HEK293T (cell line): Measurements from ENCODE around the gene EDEM1.

Experiments used
- CTCF ChIA-PET: fragments of 350-600 bp; formaldehyde crosslinking; extraction: SDS; loops from one replicate; lab custom pipeline; 2021; ENCODE audit warnings: antibody characterized with exemption, inconsistent platforms; lab: Yijun Ruan, JAX
- POLR2A ChIA-PET: fragments of 350-600 bp; formaldehyde crosslinking; extraction: SDS; loops from one replicate; lab custom pipeline; 2020; ENCODE audit warnings: antibody characterized with exemption, inconsistent platforms; lab: Yijun Ruan, JAX
- DNase-seq: peaks from one replicate; pipeline ENCODE4 v3.0.0; 2012; ENCODE audit warnings: mixed read lengths; ENCODE audit errors: extremely low spot score
- ARNT ChIP-seq: fragments of 450-650 bp; IDR thresholded peaks from 2 replicates; pipeline ENCODE4 v1.6.1; 2017; ENCODE audit warnings: mild to moderate bottlenecking
- BHLHE40 ChIP-seq: fragments of 450-650 bp; IDR thresholded peaks from 2 replicates; pipeline ENCODE4 v1.6.1; 2016; ENCODE audit warnings: mild to moderate bottlenecking, moderate library complexity, borderline replicate concordance
- CTBP1 ChIP-seq: fragments of 450-650 bp; IDR thresholded peaks from 2 replicates; pipeline ENCODE4 v1.6.1; 2016; ENCODE audit warnings: borderline replicate concordance
- ELF4 ChIP-seq: fragments of 450-650 bp; IDR thresholded peaks from 2 replicates; pipeline ENCODE4 v1.6.1; 2017; ENCODE audit warnings: antibody characterized with exemption
- FOXA1 ChIP-seq: fragments of 450-650 bp; IDR thresholded peaks from 2 replicates; pipeline ENCODE4 v1.6.1; 2016; ENCODE audit warnings: mild to moderate bottlenecking
- FOXK2 ChIP-seq: fragments of 450-650 bp; IDR thresholded peaks from 2 replicates; pipeline ENCODE4 v1.6.1; 2016; ENCODE audit warnings: mild to moderate bottlenecking
- FOXM1 ChIP-seq: fragments of 450-650 bp; IDR thresholded peaks from 2 replicates; pipeline ENCODE4 v1.6.1; 2017; ENCODE audit warnings: mild to moderate bottlenecking, borderline replicate concordance
- HDGF ChIP-seq: fragments of 450-650 bp; IDR thresholded peaks from 2 replicates; pipeline ENCODE4 v1.6.1; 2017; ENCODE audit warnings: antibody characterized with exemption, borderline replicate concordance
- L3MBTL2 ChIP-seq: fragments of 450-650 bp; conservative IDR thresholded peaks from 2 replicates; pipeline ENCODE4 v1.6.1; 2016; ENCODE audit warnings: mild to moderate bottlenecking
- LEF1 ChIP-seq: fragments of 450-650 bp; IDR thresholded peaks from 2 replicates; pipeline ENCODE4 v1.6.1; 2017; ENCODE audit warnings: mild to moderate bottlenecking, borderline replicate concordance
- NFRKB ChIP-seq: fragments of 450-650 bp; IDR thresholded peaks from 2 replicates; pipeline ENCODE4 v1.6.1; 2016; ENCODE audit warnings: mild to moderate bottlenecking, moderate library complexity
- SP1 ChIP-seq: fragments of 450-650 bp; IDR thresholded peaks from 2 replicates; pipeline ENCODE4 v1.6.1; 2017
- SUZ12 ChIP-seq: fragments of 450-650 bp; IDR thresholded peaks from 2 replicates; pipeline ENCODE4 v1.6.1; 2016; ENCODE audit warnings: mild to moderate bottlenecking
- TARDBP ChIP-seq: fragments of 450-650 bp; IDR thresholded peaks from 2 replicates; pipeline ENCODE4 v1.6.1; 2016
- ZNF384 ChIP-seq: fragments of 450-650 bp; IDR thresholded peaks from 2 replicates; pipeline ENCODE4 v1.6.1; 2016
- TF ChIP-seq, protein P1 (sequence below): fragments of 450-650 bp; IDR thresholded peaks from 2 replicates; pipeline ENCODE4 v1.6.1; 2016

The EDEM1 gene

DNA sequence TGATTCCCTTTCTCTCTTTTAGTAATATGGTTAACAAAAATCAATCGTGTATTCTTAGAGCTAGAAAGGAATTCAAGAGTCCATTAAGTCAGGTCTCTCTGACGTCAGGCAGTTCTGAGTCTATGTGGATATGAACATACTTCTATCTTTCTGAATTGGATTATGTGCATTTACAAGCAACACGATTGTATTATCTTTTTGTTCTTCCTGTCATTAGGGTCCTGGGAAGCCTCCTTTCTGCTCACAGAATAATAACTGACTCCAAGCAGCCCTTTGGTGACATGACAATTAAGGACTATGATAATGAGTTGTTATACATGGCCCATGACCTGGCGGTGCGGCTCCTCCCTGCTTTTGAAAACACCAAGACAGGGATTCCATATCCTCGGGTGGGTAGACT is 14.0 kb downstream of the EDEM1 start:
- TF ChIP-seq ARNT (no peak), HDGF (no peak)
- CTCF ChIA-PET, result no interaction called here
- no peak for DNase-seq
- POLR2A ChIA-PET, result no interaction called here

DNA sequence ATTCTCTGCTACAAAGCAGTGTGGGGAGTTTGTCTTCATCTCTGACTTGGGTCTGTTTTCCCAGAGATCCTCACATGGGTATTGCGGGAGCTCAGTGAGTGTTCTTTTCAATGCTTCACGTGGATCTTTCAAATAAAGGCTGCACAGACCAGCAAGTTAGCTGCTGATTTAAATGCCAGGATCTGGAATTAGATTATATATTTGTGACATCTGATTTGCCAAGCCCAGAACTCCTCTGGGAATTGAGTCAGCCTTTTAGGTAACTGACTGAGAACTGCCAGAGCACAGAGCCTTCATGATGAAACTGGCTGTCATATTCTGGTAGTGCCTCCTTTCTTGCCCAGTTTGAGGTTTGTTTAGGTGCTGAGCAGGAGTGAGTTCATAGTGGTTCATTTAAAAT is 14.7 kb downstream of the EDEM1 start:
- POLR2A ChIA-PET, result no interaction called here
- TF ChIP-seq SP1, result no peak
- CTCF ChIA-PET, result no interaction called here
- DNase-seq, result no peak

DNA sequence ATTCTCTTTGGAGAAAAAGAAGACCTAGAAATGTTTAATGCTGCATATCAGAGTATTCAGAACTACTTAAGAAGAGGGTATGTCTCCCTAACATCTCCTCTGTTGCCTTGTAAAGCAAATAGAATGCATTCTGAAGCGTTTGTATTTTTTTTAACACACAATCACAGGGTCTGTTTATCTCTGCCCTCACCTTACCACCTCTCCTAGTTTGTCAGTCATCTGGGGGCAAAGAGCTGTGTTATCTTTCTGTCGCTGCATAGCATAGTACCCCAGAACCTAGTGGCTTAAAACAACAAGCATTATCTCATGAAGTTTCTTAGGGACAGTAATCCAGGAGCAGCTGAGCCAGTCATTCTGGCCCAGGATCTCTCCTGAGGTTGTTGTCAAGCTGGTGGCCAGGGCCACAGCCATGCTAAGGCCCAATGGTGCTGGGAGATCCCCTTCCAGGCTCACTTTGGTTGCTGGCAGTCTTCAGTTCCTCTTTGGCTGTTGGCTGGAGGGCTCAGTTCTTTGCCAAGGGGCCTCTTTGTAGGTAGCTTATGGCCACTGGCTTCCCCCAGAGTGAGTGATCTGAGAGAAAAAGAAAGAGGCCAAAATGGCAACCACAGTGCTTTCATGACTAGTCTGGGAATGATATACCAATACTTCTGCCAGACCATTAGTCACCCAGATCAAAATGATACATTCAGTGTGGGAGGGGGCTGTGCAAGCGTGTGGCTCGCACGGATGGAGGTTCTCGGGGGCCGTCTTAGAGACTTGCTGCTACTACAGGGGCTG is 17.8 kb downstream of the EDEM1 start:
- no peak for DNase-seq
- TF ChIP-seq HDGF (no peak), ARNT (no peak), TARDBP (no peak), BHLHE40 (no peak)
- ChIA-PET POLR2A (no interaction called here), CTCF (no interaction called here)

DNA sequence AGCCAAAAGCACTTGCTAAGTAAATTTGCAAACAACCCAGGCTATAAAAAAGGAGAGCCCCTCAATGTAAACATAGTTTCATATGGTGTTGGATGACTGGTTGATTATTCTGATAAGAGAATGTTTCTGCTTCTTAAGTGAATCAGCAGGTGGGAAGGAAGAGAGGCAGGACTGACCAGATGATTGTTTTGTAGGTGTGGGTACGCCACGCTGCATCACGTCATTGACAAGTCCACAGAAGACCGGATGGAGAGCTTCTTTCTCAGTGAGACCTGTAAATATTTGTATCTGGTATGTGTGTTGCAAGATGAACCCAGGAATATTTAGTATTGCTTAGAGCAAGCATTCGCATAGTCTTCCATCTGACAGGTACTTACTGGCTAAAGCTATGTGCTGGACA is 23.4 kb downstream of the EDEM1 start:
- ChIA-PET CTCF (no interaction called here), POLR2A (no interaction called here)
- no peak for DNase-seq
- no peak for TF ChIP-seq SP1

DNA sequence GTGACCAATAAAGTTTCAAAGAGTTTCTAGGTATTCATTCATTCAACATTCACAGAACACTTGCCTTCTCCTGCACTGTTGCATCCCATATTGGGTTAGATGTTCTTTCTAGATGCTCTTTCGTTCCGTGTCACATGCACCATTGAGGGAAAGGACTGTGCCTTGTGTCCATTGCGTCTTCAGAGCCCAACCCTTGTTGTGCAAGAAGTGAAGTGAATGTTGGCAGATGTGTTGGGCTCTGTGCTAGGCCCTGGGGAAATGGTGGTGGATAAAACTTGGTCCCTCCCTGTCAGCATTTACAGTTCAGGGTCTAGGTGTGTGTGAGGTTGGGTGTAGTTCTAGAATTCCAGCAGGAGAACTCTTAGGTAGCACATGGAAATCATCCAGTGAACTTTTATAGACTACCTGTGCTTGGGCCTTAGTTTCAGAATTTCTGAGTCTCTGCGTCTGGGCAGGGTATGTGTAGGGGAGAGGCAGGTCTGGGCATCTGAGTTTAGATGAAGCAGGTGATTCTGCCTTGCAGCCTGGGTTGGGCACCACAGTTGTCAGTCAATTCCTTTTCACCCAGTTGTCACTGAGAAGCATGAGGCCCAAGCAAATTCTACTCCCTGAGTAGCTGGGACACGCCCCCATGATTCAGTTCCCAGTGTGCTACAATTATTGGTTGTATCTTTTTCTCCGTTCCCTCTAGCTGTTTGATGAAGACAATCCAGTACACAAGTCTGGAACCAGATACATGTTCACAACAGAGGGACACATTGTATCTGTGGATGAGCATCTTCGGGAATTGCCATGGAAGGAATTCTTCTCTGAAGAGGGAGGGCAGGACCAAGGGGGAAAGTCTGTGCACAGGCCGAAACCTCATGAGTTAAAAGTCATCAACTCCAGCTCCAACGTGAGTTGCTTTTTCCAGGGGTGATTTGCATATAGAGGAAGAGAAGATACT is 25.4 kb downstream of the EDEM1 start:
- ChIA-PET POLR2A (no interaction called here), CTCF (no interaction called here)
- no peak for TF ChIP-seq ZNF384
- TF ChIP-seq HDGF, result no peak
- no peak for TF ChIP-seq CTBP1
- TF ChIP-seq L3MBTL2, result no peak
- TF ChIP-seq NFRKB, result no peak
- TF ChIP-seq TARDBP, result no peak
- TF ChIP-seq SUZ12, result no peak
- TF ChIP-seq SP1, result no peak
- no peak for TF ChIP-seq FOXK2
- TF ChIP-seq, protein P1, sequence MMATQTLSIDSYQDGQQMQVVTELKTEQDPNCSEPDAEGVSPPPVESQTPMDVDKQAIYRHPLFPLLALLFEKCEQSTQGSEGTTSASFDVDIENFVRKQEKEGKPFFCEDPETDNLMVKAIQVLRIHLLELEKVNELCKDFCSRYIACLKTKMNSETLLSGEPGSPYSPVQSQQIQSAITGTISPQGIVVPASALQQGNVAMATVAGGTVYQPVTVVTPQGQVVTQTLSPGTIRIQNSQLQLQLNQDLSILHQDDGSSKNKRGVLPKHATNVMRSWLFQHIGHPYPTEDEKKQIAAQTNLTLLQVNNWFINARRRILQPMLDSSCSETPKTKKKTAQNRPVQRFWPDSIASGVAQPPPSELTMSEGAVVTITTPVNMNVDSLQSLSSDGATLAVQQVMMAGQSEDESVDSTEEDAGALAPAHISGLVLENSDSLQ, result no peak
- TF ChIP-seq ELF4, result no peak
- no peak for TF ChIP-seq FOXA1
- TF ChIP-seq LEF1, result no peak
- no peak for TF ChIP-seq ARNT
- TF ChIP-seq FOXM1, result no peak
- no peak for TF ChIP-seq BHLHE40
- no peak for DNase-seq

DNA sequence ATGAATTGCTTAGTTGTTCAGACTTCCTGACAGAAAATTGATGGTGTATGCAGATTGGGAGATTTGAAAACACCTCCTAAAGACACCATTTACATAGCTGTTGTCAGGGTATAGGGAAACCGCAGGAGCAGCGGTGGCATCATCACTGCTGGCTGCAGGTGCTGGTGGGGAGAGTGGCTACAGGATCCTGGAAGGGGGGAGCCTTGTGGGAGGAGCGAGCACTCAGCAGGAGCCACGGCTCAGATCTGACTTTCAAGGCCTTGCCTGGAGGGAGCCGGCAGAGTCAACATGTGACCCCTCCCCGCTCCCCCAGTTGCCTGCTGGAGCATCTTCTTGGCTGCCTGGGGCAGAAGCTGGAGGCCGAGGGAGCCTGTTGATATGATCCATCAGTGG is 26.1 kb downstream of the EDEM1 start:
- POLR2A ChIA-PET, result no interaction called here
- CTCF ChIA-PET, result no interaction called here
- TF ChIP-seq ZNF384, result no peak
- no peak for TF ChIP-seq CTBP1
- no peak for TF ChIP-seq SP1
- no peak for TF ChIP-seq HDGF
- TF ChIP-seq ELF4, result no peak
- TF ChIP-seq FOXK2, result no peak
- TF ChIP-seq FOXA1, result no peak
- no peak for TF ChIP-seq BHLHE40
- no peak for TF ChIP-seq SUZ12
- no peak for TF ChIP-seq LEF1
- TF ChIP-seq L3MBTL2, result no peak
- TF ChIP-seq, protein P1, result no peak
- no peak for TF ChIP-seq TARDBP
- no peak for TF ChIP-seq NFRKB
- TF ChIP-seq FOXM1, result no peak
- no peak for TF ChIP-seq ARNT
- no peak for DNase-seq

DNA sequence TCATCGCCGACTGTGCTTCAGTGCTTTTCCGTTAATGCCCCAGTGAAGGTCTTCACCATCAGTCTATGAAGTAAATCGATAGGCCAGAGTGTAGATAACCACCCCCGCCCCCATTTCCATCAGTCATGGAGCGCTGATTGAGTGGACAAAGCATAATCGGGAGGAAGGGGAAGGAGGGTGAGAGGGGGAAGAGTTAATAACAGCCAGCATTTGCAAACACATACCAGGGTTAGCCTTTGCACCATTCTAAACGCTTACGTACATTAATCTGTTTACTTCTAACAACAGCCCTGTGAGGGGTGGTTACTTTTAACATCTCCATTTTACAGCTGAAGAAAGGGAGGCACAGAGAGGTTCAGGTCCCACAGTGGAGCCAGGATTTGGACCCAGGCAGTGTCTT is 26.8 kb downstream of the EDEM1 start:
- DNase-seq, result no peak
- ChIA-PET CTCF (no interaction called here), POLR2A (no interaction called here)
- TF ChIP-seq, protein P1, result no peak
- TF ChIP-seq ELF4, result no peak
- TF ChIP-seq FOXK2, result no peak
- TF ChIP-seq FOXA1, result no peak
- TF ChIP-seq LEF1, result no peak
- TF ChIP-seq TARDBP, result no peak
